Stimulated activated CD4-positive, alpha-beta T cell treated with anti-CD3 and anti-CD28 coated beads, Interleukin-15, amount 100 ng/mL, for 1 hour (primary cell): ENCODE data around the gene PATJ.

Source experiments
- DNase-seq, 2 donors: peaks; one replicate each; pipeline ENCODE4 v3.0.0-alpha.2; 2020; ENCODE audit warnings: low read depth in 1 of 2, low spot score in 1 of 2

Gene PATJ

DNA sequence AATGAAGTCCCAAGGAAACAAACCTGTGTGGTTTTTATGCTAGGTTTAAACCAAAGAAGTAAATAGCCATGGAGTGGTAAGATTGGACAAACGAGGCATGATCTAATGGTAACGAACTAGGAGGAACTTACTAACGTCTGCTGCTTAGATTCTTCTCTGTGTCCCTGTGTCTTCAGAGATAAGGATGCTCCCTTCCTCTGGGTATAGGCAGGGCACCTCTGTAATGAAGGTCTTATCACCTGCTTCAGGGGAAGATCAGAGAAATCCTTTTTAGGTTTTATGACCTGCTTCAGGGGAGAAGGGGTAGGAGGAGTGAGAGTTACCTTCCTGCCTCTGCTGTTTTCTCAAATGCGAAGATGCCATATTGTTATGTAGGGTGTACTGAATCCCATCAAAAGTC is 237.4 kb downstream of the PATJ start:
- DNase-seq = no peak

DNA sequence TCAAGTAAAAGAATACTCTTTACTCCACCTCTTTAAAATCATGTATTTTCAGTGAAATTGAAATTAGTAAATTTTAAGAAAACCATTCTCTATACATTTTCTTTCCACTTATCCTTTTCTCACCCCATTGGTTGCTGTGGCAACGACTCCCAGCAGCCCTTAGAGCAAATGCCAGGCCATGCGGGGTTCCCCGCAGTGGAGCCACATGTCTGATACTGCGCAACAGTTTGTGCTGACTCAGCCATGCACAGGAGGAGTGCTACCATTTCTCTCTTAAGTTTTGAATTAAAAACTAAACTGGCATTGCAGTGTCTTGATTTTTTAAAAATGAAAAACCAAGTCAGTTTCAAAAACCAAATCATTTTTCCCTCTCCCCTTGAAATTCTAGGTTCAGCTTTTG is 238.3 kb downstream of the PATJ start:
- no peak for DNase-seq

DNA sequence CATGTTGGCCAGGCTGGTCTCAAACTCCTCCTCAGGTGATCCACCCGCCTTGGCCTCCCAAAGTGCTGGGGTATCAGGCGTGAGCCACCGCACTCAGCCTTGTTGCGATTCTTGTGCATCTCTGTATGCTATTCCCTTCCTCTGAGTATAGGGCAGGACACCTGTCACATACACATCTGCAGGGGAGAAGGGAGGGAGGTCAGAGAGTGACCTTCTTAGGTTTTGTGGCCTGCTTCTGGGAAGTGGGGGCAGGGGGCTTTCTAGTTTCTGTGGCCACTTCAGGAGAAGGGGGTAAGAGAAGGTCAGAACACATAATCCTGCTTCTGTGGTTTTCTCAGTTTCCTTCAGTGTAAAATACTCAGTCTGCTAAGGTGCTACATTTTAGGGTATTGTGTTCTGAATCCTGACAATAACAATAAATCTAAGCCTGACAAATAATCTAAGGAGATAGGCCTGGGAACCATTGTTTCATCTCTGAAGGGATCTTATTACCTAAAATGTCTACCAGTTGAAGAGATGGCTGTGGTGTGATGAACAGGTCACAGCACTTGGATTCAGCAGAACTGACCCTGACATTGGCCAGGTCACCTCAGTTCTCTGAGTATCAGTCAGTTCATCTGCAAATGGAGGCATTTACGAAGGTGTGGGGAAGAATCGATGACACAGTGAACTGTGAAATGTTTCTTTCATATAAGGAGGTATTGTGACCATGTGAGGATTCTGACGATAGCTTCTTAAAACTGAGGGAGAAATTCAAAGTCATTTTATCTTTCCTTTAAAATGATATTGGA is 239.8 kb downstream of the PATJ start:
- no peak for DNase-seq

DNA sequence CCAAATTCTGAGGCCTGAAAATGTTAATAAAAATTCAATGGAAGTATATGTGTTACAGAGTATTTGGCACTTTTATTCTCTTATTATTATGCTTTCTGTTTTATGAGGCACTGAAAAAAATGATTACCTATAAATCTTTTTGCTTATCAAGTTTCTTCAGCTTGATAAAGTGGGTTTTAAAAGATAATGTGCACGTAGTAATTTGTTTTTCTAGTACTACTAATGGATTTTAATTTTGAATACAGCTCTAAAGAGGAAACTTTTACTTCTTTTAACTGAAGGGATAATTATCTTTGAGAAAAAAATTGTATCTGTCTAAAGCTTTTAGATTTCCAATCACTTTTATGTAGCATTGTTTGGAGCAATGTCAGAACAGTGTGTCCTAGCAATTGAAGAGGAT is 241.0 kb downstream of the PATJ start:
- DNase-seq = no peak

DNA sequence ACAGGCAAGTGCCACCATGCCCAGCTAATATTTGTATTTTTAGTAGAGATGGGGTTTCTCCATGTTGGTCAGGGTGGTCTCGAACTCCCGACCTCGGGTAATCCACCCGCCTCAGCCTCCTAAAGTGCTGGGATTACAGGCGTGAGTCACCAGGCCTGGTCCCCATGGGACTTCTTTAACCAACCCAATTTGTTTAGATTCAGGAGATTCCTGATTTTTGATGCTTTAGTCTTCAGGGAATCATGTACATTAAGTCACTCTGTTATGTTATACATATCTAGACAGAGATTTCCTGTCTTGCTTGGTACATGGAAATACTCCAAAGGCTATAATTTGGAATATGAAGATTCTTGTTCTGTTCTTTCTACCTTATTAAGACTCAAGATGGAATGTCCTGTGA is 250.0 kb downstream of the PATJ start:
- DNase-seq = no peak

DNA sequence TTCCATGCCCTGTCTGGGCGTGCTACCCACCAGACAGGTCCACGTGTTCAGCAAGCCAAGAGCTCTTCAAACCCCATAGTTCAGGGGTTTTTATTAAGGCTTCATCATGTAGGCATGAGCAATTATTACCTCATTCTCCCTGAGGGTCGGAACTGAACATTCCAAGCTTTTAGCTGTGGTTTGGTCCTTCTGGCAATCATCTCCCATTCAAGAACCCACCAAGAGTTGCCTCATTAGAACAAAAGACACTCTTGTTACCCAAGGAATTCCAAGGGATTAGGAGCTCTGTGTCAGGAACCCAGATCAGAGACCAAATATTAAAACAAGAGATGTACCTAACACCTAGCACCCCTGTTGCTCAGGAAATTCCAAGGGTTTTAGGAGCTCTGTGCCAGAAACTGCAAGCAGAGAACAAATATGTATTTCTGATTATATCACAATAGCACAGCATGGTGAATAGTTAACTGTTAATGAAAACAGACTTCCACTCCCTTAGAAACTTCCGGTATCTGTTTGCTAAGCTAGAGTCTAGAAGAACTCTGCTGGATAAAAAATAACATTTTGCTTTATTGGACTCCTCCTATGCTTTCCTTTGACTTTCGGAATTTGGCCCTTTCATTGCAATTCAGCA is 251.2 kb downstream of the PATJ start:
- DNase-seq = no peak

DNA sequence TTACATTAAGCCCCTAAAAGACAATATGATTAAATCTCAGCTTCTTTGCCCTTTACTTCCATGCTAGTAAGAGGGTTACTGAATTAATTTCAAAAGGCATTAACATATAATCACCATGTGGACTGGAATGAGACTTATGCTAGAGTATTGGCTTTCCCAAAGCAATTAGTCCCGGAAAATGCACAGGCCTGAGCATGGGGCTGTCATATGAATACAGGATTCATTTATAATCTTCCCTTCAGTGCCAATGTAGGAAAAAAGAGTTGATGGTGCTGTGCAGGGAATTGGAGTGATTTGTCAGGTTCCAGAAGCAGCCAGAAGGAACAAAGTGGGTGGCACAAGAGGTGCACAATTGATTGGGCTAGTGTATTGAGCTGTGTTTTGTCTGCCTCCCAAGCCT is 253.4 kb downstream of the PATJ start:
- no peak for DNase-seq

DNA sequence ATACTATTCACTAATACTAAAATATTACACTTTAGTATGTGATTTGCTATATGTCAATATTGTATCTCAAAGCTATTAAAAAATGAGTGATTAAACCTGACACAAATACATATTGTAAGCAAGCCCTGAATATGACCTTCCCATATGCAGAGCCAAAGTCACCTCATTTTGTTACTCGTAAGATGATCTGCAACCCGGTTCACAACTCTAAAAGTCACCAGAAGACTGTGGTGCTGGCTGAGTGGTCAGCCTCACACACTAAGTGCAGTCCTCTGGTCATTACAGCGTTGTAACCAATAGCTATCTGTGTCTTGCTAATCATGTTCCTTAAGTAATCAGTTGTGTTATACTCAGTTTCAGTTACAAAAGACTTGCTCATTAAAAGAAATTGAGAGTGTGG is 254.8 kb downstream of the PATJ start:
- no peak for DNase-seq

DNA sequence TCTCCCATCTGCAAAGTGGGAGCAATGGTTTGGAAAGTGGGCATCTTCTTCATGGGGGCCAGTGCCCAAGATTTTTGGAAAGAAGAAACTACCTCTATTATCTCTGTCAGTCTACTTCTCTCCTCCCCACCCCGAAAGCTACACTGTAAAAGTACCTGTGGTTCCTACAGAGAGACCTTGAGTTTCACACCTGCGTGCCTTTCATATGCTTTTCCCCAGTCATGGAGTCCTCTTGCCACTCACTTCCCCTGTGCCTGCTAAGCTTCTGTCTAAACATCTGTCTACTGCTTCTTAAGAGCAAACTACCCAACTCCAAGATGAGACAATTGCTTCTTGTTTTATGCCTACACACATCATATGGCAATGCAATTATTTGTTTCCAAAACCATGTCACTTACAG is 261.5 kb downstream of the PATJ start:
- DNase-seq = no peak

DNA sequence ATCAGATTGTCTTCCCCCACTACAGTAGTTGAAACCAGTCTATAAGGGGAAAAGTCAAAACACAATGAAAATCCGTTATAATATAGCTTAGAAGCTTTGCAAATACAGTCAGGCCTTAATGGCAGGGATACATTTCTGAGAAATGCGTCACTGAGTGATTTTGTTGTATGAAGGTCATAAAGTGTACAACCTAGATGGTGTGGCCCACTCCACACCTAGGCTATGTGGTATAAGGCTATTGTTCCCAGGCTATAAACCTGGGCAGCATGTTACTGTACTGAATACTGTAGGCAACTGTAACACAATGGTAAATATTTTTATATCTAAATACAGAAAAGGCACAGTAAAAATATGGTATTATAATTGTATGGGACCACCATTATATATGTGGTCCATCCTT is 264.4 kb downstream of the PATJ start:
- no peak for DNase-seq

DNA sequence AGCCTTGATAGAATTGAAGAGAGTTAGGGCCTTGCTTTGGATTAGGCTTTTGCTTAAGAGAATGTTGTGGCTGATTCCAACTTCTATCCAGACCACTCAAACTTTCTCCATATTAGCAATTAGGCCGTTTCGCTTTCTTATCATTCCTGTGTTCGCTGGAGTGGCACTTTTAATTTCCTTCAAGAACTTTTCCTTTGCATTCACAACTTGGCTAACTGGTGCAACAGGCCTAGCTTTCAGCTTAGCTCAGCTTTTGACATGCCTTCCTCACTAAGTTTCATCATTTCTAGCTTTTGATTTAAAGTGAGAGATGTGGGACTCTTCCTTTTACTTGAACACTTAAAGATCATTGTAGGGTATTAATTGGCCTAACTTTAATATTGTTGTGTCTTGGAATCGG is 268.7 kb downstream of the PATJ start:
- no peak for DNase-seq

DNA sequence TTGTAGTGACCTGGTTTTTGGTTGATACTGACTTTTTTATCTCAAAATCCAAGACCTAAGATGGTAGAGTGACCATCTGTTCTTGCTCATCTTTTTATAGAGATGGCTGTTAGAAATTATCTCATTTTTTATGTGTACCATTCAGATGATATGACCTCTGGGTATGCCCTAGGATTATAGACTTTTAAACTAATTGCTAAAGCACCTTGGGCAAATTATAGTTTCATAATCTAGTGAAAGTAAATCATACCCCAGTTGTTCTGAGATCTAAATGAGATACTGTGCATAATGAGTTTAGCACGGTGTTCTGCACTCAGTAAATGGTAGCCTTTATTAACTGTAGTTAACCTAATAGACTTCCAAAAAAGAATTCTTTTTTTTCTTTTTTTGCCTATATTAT is 269.8 kb downstream of the PATJ start:
- no peak for DNase-seq

DNA sequence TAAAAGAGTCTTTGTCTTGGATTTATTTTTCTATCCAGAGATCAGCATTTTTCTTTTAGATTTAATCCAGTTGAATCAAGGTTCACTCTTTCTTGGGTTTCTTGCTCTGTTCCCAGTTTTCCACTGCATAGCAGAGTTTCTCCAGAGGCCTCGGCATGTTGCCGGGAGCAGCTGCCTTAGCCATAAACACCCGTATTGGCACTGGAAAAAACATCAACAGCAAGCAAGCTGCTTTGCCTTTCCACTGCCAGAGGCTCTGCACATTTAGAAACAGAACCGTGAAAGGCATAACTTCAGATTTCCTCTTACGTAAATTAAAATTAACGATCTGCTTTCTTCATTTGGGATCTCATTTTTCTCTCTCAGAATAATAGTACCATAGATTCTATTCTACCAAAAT is 270.6 kb downstream of the PATJ start:
- DNase-seq = no peak

DNA sequence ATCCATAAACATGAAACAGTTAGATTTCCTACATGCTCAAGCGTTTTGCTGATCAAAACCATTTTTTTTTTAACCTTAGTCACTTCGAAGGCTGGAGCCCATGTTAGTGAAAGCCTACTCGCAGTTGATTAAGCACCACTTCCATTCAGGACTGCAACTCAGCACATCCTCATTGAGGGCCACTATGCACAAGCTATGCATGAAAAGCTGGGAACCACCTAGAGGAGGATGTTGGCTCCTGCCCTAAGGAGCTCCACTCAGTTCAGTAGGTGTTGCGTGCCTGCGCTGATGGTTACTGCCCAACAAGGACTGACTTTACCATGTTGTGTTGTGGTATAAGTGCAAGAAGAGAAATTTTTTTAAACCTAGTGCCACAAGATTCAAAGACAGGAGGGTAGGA is 271.0 kb downstream of the PATJ start:
- no peak for DNase-seq

DNA sequence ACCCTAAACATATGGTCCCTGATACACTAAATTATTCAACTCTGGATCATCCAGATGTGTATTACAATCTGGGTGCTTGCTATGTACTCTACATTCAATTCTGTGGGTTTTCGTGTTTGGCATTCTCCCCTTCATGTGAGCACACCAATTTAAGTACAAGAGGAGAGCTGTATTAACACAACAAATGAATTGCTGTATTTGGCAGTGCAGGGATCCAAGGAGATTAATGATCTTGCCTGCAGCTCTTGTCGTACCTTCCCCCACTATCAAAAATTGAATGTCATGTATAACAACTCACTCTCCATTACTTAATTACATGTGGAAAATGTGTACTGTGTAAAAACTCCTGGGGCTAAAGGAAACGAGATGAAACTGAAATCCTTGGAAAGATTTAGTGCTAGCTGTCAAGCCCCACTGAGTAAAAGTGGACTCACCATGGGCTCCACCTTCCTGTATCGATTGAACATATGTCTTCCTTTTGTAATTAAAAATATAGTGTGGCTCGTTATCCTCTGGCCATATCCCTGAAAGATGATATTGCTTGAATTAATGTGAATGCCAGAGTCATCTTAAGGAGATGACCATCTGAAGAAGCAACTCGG is 280.2 kb downstream of the PATJ start:
- DNase-seq = no peak

DNA sequence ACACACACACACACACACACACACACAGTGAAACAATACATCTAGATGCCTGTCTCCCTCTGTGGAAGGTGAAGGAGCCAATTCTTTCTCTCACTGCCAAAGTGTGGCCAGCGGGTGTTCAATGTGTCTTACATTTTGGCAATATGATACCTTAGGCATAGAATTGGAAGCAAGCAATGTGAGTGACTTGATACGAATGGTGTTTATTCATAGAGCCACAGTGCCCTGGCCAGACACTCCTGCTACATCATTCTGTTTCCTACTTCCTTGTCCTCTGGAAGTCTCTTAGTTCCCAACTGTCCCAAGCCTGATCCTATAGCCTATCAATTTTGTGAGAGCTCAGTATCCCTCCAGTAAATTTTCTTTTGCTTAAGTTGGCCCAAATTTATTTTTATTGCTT is 282.4 kb downstream of the PATJ start:
- DNase-seq = no peak

DNA sequence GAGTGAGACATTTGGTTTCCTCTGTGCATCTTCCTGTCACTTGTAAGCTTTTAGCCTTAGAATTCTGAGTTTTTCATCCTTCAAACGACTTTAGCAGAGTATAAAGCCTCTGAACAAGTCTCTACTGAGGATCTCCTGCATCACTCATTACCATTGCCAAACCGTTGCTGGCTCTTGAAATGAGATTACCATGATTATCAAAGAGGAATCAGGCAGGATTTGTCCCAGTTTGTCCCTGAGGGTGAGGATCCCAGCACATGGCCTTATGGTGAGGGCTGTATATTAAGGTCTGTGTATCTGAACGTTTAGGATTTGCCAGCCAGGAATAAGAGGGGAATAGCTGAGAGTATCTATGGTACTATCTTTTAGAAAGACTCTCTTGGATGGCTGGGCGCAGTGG is 282.9 kb downstream of the PATJ start:
- DNase-seq = no peak

DNA sequence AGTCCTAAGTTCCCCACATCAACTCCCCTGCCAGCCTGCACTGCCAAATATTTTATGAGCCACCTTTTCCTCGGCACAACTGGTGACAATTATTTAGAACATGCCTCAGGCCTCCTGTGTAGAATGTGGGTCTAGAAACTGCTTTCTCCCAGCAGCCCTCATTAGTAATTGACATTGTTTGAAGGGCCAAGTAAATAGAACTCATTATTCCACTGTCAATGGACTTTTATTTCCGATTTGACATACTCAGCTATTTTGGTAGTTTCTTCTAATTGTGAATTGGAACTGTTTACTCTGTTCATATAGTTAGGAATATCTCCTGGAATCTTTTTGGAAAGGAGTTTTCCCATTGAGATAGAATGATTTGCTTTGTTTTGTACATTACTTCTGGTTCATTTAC is 283.6 kb downstream of the PATJ start:
- no peak for DNase-seq

DNA sequence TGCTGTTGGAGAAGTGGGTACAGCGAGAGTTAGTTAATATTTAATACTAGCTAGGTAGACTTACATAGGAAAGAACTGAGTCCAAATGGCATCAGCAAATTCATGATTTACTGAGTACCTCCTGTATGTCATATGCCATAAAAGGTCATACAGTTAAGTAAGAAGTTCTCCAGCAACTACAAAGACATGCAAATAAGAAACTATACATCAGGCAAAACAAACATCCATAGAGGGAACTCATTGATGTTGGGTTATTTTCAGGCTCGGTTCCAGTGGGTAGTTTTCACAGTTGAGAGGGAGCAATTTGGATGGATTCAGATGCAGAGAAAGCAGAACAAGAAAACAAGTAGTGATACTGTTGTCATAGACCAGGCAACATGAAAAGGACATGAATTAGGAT is 287.4 kb downstream of the PATJ start:
- DNase-seq = no peak

DNA sequence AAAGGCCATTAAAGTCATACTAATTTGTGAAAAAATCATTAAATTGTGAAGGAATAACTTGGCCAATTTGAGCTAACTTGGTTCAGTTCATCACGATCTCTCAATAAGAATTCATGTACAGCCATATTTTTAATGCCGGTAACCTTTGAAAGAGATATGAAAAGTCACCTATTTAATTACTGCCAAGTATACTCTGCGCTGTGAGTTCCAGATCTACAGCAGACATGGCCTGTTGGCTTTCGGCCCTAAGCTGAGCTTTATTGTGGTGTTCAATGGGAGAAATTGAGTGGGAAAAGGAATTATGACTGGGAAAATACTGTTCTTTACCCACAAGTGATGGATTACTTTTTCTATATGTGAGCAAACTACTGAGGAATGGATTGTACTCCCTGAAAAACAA is 292.5 kb downstream of the PATJ start:
- DNase-seq = no peak

DNA sequence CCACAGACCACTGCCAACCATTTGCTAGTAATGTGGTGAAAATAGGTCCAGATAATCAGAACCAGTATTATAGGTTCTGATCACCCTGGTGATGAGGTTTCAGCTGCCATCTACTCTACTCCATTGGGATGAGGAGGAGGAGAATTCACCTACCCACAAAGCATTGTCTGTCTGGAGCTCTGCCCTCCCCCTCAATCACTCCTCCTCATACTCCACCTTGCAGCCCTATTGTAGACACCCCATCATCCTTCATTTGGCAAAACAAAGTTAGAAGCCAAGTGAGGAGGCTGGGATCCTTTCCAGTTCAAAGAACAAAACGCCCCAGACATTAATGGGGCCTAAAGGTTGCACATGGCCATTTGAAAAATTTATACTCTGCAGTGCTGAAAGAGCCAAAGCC is 295.0 kb downstream of the PATJ start:
- DNase-seq = no peak

DNA sequence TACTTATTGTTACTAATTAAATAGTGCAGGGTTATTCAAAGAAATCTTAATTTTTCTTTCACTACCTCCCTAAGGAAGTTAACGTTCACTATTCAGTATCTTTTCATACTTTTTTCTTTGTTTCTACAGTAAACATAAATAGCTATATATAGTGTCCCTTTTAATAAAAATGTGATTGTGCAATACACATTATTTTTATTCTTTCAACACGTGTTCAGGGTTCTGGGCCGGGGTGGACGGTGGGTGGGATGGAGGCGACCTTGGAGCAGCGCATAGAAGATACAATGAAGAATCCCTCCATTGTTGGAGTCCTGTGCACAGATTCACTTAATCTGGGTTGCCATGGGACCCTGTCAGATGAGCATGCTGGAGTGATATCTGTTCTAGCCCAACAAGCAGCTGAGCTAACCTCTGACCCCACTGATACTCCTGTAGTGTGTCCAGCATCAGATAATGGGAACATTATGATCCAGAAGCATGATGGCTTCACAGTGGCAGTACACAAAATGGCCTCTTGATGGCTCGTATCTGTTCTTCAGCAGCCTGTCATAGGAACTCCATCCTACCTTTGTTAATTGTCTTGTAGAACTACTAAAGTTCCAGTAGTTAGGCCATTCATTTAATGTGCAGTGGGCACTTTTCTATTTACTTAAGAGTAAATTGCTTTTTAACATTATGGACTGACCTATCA is 296.5 kb downstream of the PATJ start:
- DNase-seq = no peak
